Measurements from ENCODE around the gene RSPH10B2. TPM values are rescaled to one million over a fixed set of nuclear protein-coding genes. Genes with fewer than 3 reads are reported as not detected.
"Not testable (repeated sequence)": the region's sequence is repeated elsewhere in the genome, so short reads cannot be mapped to it uniquely, and the experiment has no call there.

Gene RSPH10B2
- total RNA-seq, 2 donors from 2014 or later = 0.19 TPM; not detected in 1

DNA sequence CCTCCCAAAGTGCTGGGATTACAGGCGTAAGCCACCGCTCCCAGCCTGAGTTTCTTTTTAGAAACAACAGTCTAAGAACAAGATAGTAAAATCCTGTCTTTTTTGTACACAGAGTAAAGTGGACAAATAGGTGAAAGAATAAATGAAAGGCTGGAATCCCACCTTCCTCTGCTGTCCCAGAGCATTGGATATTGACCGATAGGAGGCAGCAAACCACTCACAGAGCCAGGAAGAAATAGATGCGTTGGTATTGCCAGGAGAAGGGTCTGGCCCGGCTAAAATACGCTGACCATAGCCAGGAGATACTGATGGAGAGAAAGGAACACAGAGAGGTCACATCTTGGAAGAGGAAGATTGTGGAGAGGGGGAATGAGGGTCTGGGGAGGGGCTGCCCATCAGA, 35.8 kb upstream of the RSPH10B2 start:
- no peaks in the 10 kb centered on the region for H3K9me3 ChIP-seq
- TF ChIP-seq, protein P1, sequence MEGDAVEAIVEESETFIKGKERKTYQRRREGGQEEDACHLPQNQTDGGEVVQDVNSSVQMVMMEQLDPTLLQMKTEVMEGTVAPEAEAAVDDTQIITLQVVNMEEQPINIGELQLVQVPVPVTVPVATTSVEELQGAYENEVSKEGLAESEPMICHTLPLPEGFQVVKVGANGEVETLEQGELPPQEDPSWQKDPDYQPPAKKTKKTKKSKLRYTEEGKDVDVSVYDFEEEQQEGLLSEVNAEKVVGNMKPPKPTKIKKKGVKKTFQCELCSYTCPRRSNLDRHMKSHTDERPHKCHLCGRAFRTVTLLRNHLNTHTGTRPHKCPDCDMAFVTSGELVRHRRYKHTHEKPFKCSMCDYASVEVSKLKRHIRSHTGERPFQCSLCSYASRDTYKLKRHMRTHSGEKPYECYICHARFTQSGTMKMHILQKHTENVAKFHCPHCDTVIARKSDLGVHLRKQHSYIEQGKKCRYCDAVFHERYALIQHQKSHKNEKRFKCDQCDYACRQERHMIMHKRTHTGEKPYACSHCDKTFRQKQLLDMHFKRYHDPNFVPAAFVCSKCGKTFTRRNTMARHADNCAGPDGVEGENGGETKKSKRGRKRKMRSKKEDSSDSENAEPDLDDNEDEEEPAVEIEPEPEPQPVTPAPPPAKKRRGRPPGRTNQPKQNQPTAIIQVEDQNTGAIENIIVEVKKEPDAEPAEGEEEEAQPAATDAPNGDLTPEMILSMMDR (IDR thresholded peaks at IDR 0.05) = no peak
- no peak for DNase-seq (ENCODE audit: low spot score)

DNA sequence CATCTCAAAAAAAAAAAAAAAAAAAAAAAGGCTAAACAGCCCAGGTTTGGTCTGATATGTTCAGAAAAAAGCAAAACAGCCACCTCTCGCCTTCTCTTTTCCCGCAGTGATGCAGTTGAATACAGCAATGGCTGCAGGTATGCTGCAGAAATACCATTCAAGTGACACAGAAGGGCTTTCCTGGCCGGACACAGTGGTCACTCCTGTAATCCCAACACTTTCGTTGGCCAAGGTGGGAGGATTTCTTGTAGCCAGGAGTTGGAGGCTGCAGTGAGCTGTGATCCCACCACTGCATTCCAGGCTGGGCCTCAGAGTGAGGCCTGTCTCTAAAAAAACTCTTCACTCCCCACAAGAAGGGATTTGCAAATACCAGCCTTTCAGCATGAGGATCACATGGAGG, 29.6 kb upstream of the RSPH10B2 start:
- DNase-seq (ENCODE audit: low spot score) = peak; percentile 16
- H3K4me3 ChIP-seq, H3K36me3 ChIP-seq: not testable (repeated sequence)

More for the DNA sequence above, 35.8 kb upstream of the RSPH10B2 start:
- H3K36me3 ChIP-seq = no peaks in the 10 kb centered on the region
- H3K4me3 ChIP-seq = no peak overlapping the region
- no peak overlapping the region for H3K27ac ChIP-seq
- H3K4me1 ChIP-seq = no peaks in the 10 kb centered on the region
- H3K27me3 ChIP-seq = no peaks in the 10 kb centered on the region

DNA sequence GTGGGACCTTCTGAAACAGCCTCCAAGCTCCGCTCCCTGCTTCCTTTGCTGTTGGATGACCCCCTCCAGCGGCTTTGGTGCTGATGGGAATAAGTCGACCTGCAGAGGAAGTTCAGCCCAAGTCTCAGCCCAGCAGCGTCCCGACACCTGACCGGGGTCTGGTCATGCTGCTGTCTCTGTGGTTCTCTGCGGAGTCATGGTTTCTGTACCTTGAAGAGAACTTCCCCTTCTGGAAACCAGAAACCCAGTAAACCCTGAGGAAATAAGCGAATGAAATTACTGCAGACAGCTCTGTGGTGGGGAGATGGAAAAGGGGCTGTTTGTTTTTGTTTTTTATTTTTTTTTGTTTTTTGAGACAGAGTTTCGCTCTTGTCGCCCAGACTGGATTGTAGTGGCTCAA, 28.9 kb upstream of the RSPH10B2 start:
- H3K27me3 ChIP-seq = no peaks in the 10 kb centered on the region
- no peak overlapping the region for H3K4me3 ChIP-seq
- H3K36me3 ChIP-seq = no peaks in the 10 kb centered on the region
- TF ChIP-seq, protein P1 (IDR thresholded peaks at IDR 0.05) = no peak
- H3K9me3 ChIP-seq = no peaks in the 10 kb centered on the region
- H3K27ac ChIP-seq = no peak overlapping the region
- H3K4me1 ChIP-seq = no peaks in the 10 kb centered on the region
- DNase-seq (ENCODE audit: low spot score) = peak; percentile 51

More for the DNA sequence above, 29.6 kb upstream of the RSPH10B2 start:
- H3K27me3 ChIP-seq, H3K4me1 ChIP-seq, H3K27ac ChIP-seq, H3K9me3 ChIP-seq: not testable (repeated sequence)

DNA sequence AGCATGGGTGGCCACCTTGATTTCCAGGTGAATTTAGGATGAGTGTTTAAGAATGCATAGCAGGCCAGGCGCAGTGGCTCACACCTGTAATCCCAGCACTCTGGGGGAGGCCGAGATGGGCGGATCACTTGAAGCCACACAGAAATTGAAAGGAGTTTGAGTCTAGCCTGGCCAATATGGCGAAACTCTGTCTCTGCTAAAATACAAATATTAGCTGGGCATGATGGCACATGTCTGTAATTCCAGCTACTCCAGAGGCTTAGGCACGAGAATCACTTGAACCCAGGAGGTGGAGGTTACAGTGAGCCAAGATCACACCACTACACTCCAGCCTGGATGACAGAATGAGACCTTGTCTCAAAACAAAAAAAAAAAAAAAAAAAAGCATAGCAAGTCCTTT, 27.6 kb upstream of the RSPH10B2 start:
- H3K4me3 ChIP-seq, H3K27me3 ChIP-seq, H3K27ac ChIP-seq, H3K9me3 ChIP-seq, H3K36me3 ChIP-seq: not testable (repeated sequence)
- H3K4me1 ChIP-seq = peaks cover 0 to 12% of the 10 kb centered on the region in 2 donors
- DNase-seq (ENCODE audit: low spot score) = peak; percentile 9

DNA sequence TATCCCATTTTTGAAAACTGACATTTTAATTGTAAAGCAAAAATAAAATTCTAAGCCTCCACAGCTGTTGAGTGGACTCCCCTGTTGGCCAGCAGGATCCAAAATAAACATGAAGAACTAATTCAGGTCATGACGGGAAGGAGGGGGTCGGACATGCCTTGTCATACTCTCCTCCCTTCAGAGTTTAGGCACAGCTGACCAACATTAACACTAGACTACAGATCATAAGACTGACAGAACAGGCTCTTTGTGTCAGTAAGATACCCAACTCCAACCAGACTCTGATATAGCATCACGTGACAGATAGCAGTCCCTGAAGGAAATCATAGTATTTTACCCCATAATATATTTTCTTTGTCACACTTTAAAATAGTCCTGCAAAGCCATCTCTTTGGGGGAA, 26.2 kb upstream of the RSPH10B2 start:
- Histone ChIP-seq H3K9me3 (no peaks in the 10 kb centered on the region), H3K4me1 (peaks cover 0 to 12% of the 10 kb centered on the region in 2 donors), H3K27ac (no peak overlapping the region), H3K36me3 (peaks cover 5% of the 10 kb centered on the region), H3K4me3 (no peak overlapping the region), H3K27me3 (no peaks in the 10 kb centered on the region)
- TF ChIP-seq, protein P1 (IDR thresholded peaks at IDR 0.05) = no peak
- DNase-seq (ENCODE audit: low spot score) = no peak

DNA sequence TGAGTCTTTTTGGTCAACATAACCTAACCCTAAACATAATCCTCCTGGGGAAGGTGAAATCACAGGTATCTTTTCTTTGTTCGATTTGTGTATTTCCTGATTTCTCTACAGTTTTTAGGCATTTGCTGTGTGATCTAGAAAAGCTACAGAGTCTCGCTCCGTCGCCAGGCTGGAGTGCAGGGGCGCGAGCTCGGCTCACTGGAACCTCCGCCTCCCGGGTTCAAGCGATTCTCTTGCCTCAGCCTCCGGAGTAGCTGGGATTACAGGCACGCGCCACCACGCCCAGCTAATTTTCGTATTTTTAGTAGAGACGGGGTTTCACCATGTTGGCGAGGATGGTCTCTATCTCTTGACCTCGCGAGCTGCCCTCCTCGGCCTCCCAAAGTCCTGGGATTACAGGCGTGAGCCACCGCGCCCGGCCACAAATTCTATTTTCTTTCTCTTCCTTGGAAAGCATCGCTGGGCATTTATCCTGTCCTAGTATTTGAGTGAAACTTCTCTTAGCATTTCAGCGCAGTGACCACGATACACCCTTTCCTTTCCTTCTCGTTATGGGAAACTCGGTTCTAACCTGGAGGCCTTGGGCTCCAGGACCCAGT, 24.9 kb upstream of the RSPH10B2 start:
- H3K9me3 ChIP-seq; DNase-seq (ENCODE audit: low spot score); H3K27me3 ChIP-seq: not testable (repeated sequence)
- Histone ChIP-seq H3K36me3 (peaks cover 19% of the 10 kb centered on the region), H3K27ac (peak overlapping the region; percentile 89 to 91), H3K4me1 (peaks cover 0 to 12% of the 10 kb centered on the region in 2 donors), H3K4me3 (peak overlapping the region; percentile 60 to 97)

DNA sequence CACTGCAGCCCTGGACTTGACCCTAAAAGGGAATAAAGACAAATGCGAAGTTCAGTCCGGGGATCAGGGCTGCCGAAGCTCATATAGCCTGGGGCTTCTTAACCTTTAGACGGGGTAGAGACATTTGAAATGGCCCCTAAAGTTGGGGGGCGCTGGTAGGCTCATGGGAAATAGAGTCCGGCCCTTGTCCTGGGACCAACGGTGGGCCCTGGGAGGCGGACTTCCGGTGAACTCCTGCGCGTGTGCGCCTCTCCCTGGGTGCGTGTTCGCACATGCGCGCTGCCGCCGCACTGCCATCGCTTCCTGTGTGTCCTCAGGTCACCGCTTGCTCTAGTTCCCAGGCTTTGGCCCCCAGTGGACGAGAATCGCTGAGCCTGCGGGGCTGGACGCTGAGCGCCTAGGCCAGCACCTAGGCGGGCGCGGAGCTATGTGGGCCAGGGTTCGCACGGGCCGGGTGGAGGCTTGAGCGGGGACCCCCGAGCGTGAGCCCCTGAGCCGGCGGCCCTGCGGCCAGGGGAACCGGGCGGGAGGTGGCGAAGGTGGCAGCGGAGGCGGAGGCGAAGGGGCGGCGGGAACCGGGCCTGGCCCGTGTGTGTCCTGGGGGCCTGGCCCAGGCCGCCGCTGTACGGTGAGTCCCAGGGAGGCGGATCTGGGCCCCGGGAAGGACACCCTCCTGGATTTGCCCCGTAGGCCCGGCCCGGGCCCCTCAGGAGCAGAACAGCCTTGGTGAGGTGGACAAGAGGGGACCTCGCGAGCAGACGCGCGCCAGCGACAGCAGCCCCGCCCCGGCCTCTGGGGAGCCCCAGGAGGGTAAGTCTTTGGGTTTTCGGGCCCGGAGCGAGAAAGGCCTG, 24.2 kb upstream of the RSPH10B2 start:
- Histone ChIP-seq H3K36me3 (peaks cover 20% of the 10 kb centered on the region), H3K27me3 (no peaks in the 10 kb centered on the region), H3K9me3 (no peaks in the 10 kb centered on the region), H3K4me1 (peaks cover 0 to 12% of the 10 kb centered on the region in 2 donors), H3K4me3 (peak overlapping the region; percentile 60 to 97), H3K27ac (peak overlapping the region; percentile 89 to 91)
- TF ChIP-seq, protein P1 (IDR thresholded peaks at IDR 0.05) = peak in 1 of 2 donors; percentile 37
- DNase-seq (ENCODE audit: low spot score) = peak; percentile 94
